HL-60/S4 treated with retinoic acid at 250 ng/mL for 4 days and 3 days (cell line): ENCODE results near the gene CCN6.

Experiments
- in situ Hi-C: fragments of 300-500 bp; cut with MboI; formaldehyde crosslinking; loops from 2 replicates; pipeline ENCODE4 v1.7.0; 2022; ENCODE audit warnings: low sequenced_read_pairs

The CCN6 gene

GRCh38 chr6:112054001-112054400, at the start of gene CCN6:
CCN6 (plus strand) TSS chr6:112054104; CDS start chr6:112054358, 254 bp downstream.
- in situ Hi-C loops, result no loop called here

DNA sequence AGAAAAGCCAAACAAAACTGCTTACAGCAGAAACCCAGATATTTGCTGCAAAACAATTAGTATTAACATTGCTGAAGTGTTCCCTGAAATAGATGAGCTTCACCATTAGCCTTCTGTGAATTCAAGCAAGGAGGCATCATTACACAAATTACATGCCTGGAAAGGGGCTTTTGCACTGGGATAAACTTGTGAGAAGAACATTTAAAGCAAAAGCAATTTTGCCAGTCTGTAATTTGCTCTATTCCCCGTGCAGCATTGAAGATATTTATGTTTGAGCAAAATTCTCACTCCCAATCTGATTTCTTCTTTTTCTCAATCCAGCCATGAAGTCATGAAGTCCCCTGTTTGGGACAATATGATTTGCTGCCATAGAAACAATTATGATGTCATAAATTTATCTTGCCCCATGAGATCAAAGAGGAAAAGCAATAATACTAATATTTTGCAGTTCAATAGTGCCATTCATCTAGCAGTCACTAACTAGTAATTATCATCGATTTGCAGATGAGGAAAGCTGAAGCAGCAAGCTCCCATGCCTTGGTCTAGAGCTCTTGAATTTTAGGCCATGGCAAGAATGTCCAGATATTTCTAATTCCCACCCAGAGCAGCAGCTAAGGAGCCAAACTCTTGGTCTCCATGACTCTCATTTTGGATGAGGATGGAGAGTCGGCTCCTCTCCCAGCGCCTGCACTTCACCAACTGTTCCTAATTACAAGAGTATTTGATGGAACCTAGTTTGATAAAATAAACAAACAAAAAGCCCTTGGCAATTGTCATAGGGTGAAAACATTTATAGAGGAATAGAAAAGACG, 49.5 kb upstream of the CCN6 start:
- in situ Hi-C loops, result no loop called here

GRCh38 chr6:112005013-112005371, 48.9 kb upstream of the CCN6 start:
- in situ Hi-C loops, result no loop called here

DNA sequence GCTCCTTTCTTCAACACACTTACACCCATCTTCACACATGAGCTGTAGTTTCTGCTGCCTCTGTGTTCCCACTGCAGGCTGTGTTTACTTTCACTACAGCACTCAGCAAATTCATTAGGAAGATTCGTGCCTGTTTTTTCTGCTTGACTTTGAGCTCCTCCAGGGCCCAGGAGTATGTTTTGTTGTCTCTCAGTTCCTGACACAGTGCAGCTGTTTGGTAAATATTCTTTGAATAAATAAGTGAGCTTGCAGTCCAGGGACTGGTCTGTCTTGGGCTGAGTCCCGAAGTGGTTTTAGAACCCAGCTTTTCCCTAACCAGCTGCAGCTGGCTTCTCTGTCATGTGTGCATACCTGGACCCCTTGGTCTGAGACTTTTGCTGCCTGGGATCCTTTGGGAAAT, 46.6 kb upstream of the CCN6 start:
- in situ Hi-C loops, result no loop called here

- in situ Hi-C loops, result no loop called here
These were observed 46.1 kb upstream of the CCN6 start for GRCh38 chr6:112007805-112008204.

GRCh38 chr6:112008482-112008881, 45.4 kb upstream of the CCN6 start:
- in situ Hi-C loops, result no loop called here

- in situ Hi-C loops, result no loop called here
These were observed 43.6 kb upstream of the CCN6 start for GRCh38 chr6:112010328-112010727.

DNA sequence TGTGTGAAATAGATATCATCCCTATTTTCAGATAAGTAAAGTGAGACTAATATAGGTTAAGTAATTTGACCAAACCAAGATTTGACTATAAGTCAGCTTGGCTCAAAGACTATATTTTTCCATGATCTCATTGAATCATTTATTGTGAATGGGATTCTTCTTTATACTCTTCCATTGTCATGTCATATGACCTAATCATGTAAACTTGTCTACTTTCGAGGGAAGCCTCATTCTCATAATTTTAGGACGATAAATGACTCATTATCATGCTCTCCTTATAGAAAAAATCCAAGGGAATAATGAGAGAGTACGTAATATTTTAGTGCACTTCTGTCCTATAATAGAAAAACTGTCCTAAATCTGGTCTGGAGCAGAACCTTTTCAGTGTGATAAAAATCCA, 40.9 kb upstream of the CCN6 start:
- in situ Hi-C loops, result no loop called here

- in situ Hi-C loops, result no loop called here
These were observed 39.4 kb upstream of the CCN6 start for GRCh38 chr6:112014483-112014882.

DNA sequence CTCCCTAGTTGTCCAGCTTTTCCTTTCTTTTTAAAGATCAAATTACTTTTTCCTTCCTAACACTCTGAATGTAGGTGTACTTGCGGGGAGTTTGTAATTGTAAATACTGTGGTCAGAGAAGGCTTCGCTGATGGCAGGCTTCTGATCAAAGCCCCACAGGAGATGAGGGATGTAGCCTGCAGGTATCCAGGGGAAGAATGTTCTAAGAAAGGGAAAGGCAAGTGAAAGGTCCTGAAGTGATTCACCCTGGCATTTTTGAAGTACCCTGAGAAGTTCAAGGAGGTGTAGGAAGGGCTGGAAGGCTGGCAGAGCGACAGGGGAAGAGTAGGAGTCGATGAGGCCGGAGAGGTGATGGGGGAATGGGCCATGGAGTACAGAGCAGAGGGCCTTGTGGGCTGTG, 38.2 kb upstream of the CCN6 start:
- in situ Hi-C loops, result no loop called here

DNA sequence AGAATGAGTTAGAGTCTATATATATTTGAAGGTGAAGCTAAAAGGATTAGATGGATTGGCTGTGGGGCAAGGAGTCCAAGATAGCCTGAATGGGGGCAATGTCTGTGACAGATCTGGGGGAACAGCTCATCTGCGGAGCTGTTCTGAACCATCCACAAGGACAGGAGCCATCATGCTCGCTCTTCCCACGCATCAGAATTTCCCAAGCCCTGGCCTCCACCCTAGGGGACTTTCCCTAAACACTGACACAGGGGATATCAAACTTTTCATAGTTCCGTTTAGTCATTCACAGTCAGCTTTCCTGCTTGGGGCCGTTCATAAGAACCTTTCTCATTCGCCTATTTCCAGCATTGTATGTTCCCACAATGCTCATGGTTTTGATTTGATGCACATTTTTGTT, 37.6 kb upstream of the CCN6 start:
- in situ Hi-C loops, result no loop called here

DNA sequence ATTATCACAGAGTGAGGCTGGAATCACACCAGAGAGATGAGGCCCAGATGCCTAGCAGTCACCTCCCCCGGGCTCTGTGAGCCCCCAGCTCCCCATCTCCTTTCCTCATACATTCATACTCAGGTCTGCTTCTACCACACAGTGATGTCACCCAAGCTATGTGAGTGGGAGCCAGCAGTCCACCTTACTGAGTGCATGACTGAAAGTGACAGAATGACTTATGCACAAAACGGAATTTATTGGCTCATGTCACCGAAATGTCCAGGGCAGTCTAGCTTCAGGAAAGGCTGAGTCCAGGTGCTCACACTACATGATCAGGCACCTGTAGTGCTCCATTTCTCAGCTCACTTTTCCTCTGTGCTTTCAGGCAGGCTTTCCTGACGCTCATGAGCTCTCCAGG, 36.7 kb upstream of the CCN6 start:
- in situ Hi-C loops, result no loop called here

DNA sequence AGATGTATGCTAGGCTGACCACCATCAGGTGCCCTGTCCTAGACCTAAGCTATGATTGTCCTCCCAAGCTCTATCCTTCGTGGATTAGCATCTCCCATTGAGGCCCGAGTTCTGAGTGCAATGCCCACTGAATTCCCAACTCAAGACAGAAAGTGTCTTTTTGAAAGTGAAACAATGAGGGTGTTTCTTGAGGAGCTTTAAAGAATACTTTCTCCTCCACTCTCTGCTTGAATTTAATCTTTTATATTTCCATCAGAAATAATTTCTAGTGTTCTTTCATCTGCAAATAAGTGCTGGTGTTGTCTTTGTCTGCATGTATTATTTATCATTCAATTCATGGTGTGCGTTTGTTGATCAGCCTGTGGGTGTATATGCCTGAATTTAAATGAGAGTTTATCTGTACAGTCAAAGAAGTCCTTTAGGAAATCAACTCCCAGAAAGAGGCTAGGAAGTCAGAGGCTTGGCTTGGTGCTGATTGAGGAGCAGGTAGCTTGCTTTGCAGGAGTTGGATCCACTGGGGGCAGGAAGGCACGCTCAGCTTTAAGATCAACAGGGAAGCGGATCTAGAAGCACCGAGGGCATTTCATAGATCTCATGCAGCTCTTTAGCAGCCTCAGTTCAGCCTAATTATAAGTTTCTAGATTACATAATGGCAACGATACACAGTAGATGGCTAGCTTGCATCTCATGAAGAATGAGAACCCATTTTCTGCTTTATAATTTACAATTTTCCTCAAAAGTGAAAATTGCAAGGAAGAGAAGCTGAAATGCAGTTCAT, 36.0 kb upstream of the CCN6 start:
- in situ Hi-C loops, result no loop called here

DNA sequence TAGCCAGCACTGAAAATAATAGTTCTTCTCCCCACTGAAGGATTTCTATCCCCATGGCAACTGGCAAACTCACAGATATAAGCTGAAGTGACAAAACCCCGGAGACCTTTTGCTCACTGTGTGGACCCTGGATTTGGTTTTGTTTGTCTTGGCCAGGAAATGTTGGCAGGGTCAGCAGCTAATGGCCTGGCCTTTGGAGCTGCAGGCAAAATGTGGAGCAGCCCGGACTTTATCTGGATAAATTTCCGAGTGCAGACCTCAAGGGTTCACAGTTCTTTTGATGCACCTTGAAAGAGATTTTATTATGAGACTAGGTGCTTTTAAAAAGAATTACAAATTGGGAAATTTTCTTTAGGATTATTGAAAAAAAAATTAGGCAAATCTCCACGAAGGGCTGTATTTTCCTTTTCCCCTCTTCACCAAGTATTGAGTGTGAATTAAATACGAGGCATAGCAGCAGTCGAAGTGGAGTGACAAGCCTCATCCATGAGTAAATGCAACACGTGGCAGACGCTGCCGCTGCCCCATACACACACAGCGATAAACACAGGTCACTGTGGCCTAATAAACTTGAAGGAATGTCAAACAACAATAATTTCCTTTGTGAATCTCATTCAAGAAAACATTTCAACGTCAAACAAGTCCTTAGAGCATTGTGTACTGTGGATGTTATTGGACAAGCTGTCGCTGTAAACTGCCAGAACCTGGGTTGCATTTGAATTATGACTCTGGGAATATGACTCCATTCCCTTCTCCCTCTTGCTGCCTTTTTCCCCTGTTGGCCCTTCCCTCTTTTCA, 35.1 kb upstream of the CCN6 start:
- in situ Hi-C loops, result no loop called here

GRCh38 chr6:112019589-112019988, 34.3 kb upstream of the CCN6 start:
- in situ Hi-C loops, result no loop called here

- in situ Hi-C loops, result no loop called here
These were observed 32.1 kb upstream of the CCN6 start for GRCh38 chr6:112021691-112022310.

- in situ Hi-C loops, result no loop called here
These were observed 31.2 kb upstream of the CCN6 start for GRCh38 chr6:112022749-112023148.

DNA sequence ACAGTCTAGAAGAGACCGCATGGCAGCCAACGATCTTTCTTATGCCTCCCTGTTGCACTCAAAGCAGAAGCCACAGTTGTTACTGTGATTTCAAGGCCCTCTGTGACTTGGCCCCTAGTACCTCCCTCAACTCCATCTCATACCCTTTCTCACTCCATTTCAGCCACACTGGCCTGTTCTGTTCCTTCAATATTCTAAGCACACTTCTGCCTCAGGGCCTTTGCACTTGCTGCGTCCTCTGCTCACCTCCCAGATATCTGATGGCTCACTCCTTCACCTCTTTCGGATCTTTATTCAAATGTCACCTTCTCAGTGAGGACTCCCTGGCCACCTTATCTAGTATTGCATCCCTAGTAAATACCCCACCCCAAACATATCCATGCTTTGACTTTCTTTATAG, 29.4 kb upstream of the CCN6 start:
- in situ Hi-C loops, result no loop called here

DNA sequence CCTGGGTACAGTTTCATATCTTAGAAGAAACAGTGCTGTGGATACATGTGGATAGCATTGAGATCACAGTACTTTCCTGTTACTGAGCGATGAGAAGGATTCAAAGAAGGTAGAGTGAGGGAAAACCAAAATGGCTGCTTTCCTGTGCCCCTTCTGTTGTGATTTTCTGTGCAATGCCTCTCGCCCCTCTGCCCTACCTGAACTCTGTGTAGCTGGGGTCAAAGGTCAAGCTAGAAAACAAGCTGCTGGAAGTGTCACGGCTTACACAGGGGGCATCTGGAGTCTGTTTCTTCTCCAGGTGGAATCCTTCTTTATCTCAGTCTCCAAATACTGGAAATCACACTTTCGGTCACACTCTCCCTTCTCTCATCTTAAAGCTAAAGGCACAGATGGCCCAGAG, 27.0 kb upstream of the CCN6 start:
- in situ Hi-C loops, result no loop called here

GRCh38 chr6:112027942-112028674, 25.8 kb upstream of the CCN6 start:
- in situ Hi-C loops, result no loop called here
